HL-60 (cell line): ENCODE data around the gene PER1.

Source experiments
- DNase-seq, 2 experiments: peaks; one replicate each; pipeline ENCODE4 v3.0.0-alpha.2; 2010 to 2020; ENCODE audit warnings: low read depth in 1 of 2, low spot score in 1 of 2
- H3K27ac ChIP-seq: fragments of 250-450 bp; sonication (Bioruptor Pico); replicated peaks from 2 replicates; pipeline ENCODE4 v1.5.1; 2020; ENCODE audit warnings: mild to moderate bottlenecking, moderate library complexity
- H3K27me3 ChIP-seq: fragments of 250-450 bp; sonication (Bioruptor Pico); 2 replicates; pipeline ENCODE4 v1.5.1; 2021; ENCODE audit warnings: mild to moderate bottlenecking, moderate library complexity; ENCODE audit not compliant: insufficient read depth, poor library complexity, severe bottlenecking
- H3K4me3 ChIP-seq: replicated peaks from 2 replicates; pipeline ENCODE4 v1.5.1; 2011; ENCODE audit warnings: mild to moderate bottlenecking, control low read depth, low read length; ENCODE audit not compliant: insufficient read depth
- GABPA ChIP-seq: IDR thresholded peaks from 2 replicates; pipeline ENCODE4 v1.6.1; 2012; ENCODE audit warnings: low read depth
- POLR2AphosphoS5 ChIP-seq: IDR thresholded peaks from 2 replicates; pipeline ENCODE4 v1.6.1; 2012; ENCODE audit warnings: low read depth
- REST ChIP-seq: IDR thresholded peaks from 2 replicates; pipeline ENCODE4 v1.6.1; 2012; ENCODE audit warnings: low read depth; ENCODE audit not compliant: insufficient replicate concordance
- SPI1 ChIP-seq: IDR thresholded peaks from 2 replicates; pipeline ENCODE4 v1.6.1; 2012; ENCODE audit warnings: low read depth, mild to moderate bottlenecking, borderline replicate concordance
- TF ChIP-seq, protein P1 (sequence below): IDR thresholded peaks from one replicate; pipeline ENCODE4 v1.5.1; 2011; ENCODE audit warnings: low read length, control low read depth, inconsistent platforms; ENCODE audit not compliant: insufficient read depth

The PER1 gene

GRCh38 chr17:8142887-8143580, 9.2 kb downstream of the PER1 start:
- H3K27me3 ChIP-seq, result no peaks in the 10 kb centered on the region
- H3K4me3 ChIP-seq, result no peak overlapping the region
- TF ChIP-seq, protein P1, sequence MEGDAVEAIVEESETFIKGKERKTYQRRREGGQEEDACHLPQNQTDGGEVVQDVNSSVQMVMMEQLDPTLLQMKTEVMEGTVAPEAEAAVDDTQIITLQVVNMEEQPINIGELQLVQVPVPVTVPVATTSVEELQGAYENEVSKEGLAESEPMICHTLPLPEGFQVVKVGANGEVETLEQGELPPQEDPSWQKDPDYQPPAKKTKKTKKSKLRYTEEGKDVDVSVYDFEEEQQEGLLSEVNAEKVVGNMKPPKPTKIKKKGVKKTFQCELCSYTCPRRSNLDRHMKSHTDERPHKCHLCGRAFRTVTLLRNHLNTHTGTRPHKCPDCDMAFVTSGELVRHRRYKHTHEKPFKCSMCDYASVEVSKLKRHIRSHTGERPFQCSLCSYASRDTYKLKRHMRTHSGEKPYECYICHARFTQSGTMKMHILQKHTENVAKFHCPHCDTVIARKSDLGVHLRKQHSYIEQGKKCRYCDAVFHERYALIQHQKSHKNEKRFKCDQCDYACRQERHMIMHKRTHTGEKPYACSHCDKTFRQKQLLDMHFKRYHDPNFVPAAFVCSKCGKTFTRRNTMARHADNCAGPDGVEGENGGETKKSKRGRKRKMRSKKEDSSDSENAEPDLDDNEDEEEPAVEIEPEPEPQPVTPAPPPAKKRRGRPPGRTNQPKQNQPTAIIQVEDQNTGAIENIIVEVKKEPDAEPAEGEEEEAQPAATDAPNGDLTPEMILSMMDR, result no peak
- no peak for TF ChIP-seq GABPA
- TF ChIP-seq POLR2AphosphoS5, result no peak
- TF ChIP-seq SPI1, result no peak
- TF ChIP-seq REST, result no peak
- no peak overlapping the region for H3K27ac ChIP-seq
- no peak for DNase-seq

DNA sequence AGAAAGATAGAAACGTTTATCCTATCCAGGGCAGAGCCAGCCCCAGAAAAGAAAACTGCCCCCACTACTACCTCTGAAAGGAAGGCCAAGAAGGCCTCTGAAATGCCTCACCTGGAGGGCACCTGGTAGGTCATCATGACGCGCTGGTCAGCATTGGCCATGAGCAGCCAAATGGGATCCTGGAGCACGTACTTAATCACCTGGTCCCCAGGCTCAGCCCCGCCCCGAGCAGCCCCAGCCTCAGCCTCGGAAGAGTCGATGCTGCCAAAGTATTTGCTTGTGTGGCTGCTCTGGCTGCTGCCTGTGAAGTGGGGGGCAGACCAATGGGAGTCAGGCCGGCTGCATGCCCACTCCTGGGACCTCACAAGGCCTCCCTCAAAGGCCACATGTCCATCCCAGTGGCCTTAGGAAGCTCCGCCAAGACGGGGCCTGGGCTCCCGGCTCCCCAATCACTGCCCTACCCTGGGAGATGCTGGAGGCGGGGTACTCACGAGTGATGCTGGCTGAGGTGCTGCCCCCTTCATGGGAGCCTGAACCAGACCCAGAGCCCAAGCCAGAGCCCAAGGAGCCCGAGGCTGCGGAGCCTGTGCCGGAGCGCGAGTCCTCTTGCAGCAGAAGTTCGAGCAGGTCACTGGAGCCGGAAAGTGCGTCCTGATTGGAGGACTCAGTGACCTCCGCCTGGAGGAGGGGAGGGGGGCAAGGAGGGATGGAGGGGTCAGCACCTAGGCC, 9.9 kb downstream of the PER1 start:
- H3K27me3 ChIP-seq, result no peaks in the 10 kb centered on the region
- TF ChIP-seq POLR2AphosphoS5 (no peak), SPI1 (no peak), REST (no peak), GABPA (no peak)
- TF ChIP-seq, protein P1, result no peak
- no peak for DNase-seq
- no peak overlapping the region for H3K4me3 ChIP-seq
- H3K27ac ChIP-seq, result no peak overlapping the region

DNA sequence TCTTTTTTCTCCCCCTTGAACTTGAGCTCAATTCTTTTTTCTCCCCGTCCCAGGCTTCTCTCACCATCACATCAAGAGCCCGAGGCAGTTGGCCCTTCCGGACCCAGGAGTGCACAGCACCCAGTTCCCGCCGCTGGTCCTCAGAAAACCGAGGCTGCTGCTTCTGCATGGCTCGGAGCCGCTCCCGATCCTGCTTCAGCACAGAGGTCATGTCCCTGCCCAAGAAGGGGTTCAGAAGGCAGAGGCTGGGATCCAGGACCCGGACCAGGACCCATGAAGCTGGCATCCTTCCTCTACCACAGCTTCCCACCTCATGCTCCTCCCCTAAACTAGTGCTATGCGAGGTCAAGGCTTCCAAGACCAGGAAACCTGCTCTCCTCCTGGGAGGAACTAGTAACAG, 10.5 kb downstream of the PER1 start:
- no peak overlapping the region for H3K27ac ChIP-seq
- H3K27me3 ChIP-seq, result no peaks in the 10 kb centered on the region
- no peak for DNase-seq
- TF ChIP-seq REST, result no peak
- TF ChIP-seq, protein P1, result no peak
- TF ChIP-seq POLR2AphosphoS5, result no peak
- TF ChIP-seq SPI1, result no peak
- no peak for TF ChIP-seq GABPA
- no peak overlapping the region for H3K4me3 ChIP-seq
